HCT116 (cell line): Measurements from ENCODE around the gene C15orf62. TPM values are rescaled to one million over a fixed set of nuclear protein-coding genes. Genes with fewer than 3 reads are reported as not detected.
A peak's percentile ranks its signal among the peaks of the same experiment; 100 is the strongest.

Experiments used
- ATAC-seq: fragments of 200-7000 bp; cut with Tn5 transposase; 2 replicates; pipeline ENCODE4 v1.9.1; 2020; ENCODE audit warnings: mild to moderate bottlenecking, moderate library complexity
- BruUV-seq: library from RNA; stranded (reverse); fragments of 400-500 nt; replicated peaks from 2 replicates; lab custom pipeline; 2021; lab: Mats Ljungman, UMichigan
- CTCF ChIA-PET: fragments of 300-600 bp; sonication (Branson Sonifier 250); formaldehyde crosslinking; loops from one replicate; lab custom pipeline; 2021; ENCODE audit warnings: antibody characterized with exemption; lab: Charles Lee
- POLR2A ChIA-PET: fragments of 300-600, 350-600 bp; sonication (Branson Sonifier 250); formaldehyde crosslinking; loops from one replicate; lab custom pipeline; 2021; ENCODE audit warnings: antibody characterized with exemption; lab: Charles Lee
- RAD21 ChIA-PET, 2 experiments: fragments of 300-600 bp; sonication (Branson Sonifier 250); formaldehyde crosslinking; loops; one replicate each; lab custom pipeline; 2023; ENCODE audit warnings: low total read pairs in 2 of 2; ENCODE audit not compliant: uncharacterized antibody in 2 of 2, unreplicated experiment in 2 of 2, low non-redundant PET in 1 of 2; lab: Charles Lee
- DNase-seq: peaks from one replicate; pipeline ENCODE4 v3.0.0-alpha.2; 2010; ENCODE audit warnings: low read depth, low spot score
- H2AFZ ChIP-seq: fragments of 200-600 bp; shearing (Covaris generic), sonication (generic); 2 replicates; pipeline ENCODE4 v1.6.1; 2017; ENCODE audit warnings: low read depth, mixed run types, mixed read lengths, antibody characterized with exemption, low read length; ENCODE audit not compliant: poor library complexity, severe bottlenecking
- H3K27ac ChIP-seq: 2 replicates; pipeline ENCODE4 v1.5.1; 2012; ENCODE audit warnings: low read depth, low read length
- H3K27me3 ChIP-seq: fragments of 200-600 bp; sonication (generic); 2 replicates; pipeline ENCODE4 v1.6.1; 2016; ENCODE audit warnings: mixed run types, low read length, mixed read lengths; ENCODE audit not compliant: insufficient read depth
- H3K36me3 ChIP-seq, 2 experiments: fragments of 200-500 bp in 1 of 2; fragments of 200-600 bp in 1 of 2; sonication (Bioruptor generic) in 1 of 2; sonication (generic) in 1 of 2; 2 replicates each; pipeline versions ENCODE4 v1.5.1 to v1.6.1; 2014 to 2016; ENCODE audit warnings: low read length in 2 of 2, inconsistent platforms in 1 of 2, mixed read lengths in 1 of 2, mixed run types in 1 of 2; ENCODE audit not compliant: insufficient read depth in 2 of 2, control insufficient read depth in 1 of 2
- H3K4me1 ChIP-seq, 2 experiments: fragments of 200-600 bp in 1 of 2; sonication (generic) in 1 of 2; 2 replicates each; pipeline versions ENCODE4 v1.5.1 to v1.6.1; 2012 to 2017; ENCODE audit warnings: low read length in 2 of 2, inconsistent platforms in 1 of 2, mild to moderate bottlenecking in 1 of 2, mixed read lengths in 1 of 2, mixed run types in 1 of 2, moderate library complexity in 1 of 2; ENCODE audit not compliant: insufficient read depth in 2 of 2, control insufficient read depth in 1 of 2
- H3K4me2 ChIP-seq: fragments of 200-600 bp; sonication (generic); 2 replicates; pipeline ENCODE4 v1.6.1; 2017; ENCODE audit warnings: mixed run types, low read length, mixed read lengths
- H3K4me3 ChIP-seq, 2 experiments: fragments of 200-600 bp in 1 of 2; sonication (generic) in 1 of 2; replicated peaks in 1 of 2; 2 replicates each; pipeline ENCODE4 v1.5.1; 2011 to 2016; ENCODE audit warnings: low read length in 2 of 2, control low read depth in 1 of 2, low read depth in 1 of 2, mild to moderate bottlenecking in 1 of 2, mixed read lengths in 1 of 2, mixed run types in 1 of 2
- H3K79me2 ChIP-seq: fragments of 200-600 bp; sonication (generic); 2 replicates; pipeline ENCODE4 v1.6.1; 2017; ENCODE audit warnings: mild to moderate bottlenecking, mixed run types, low read length, moderate library complexity, mixed read lengths; ENCODE audit not compliant: insufficient read depth
- H3K9ac ChIP-seq: fragments of 200-600 bp; sonication (generic); 2 replicates; pipeline ENCODE4 v1.6.1; 2016; ENCODE audit warnings: low read length, mixed read lengths
- H3K9me2 ChIP-seq: fragments of 200-600 bp; sonication (generic), shearing (Covaris generic); 2 replicates; pipeline ENCODE4 v1.6.1; 2017; ENCODE audit warnings: mixed run types, mild to moderate bottlenecking, moderate library complexity; ENCODE audit not compliant: insufficient read depth
- H3K9me3 ChIP-seq, 2 experiments: fragments of 200-500 bp in 1 of 2; fragments of 200-600 bp in 1 of 2; sonication (Bioruptor generic) in 1 of 2; sonication (generic) in 1 of 2; 2 replicates each; pipeline ENCODE4 v1.6.1; 2014 to 2017; ENCODE audit warnings: low read length in 2 of 2, mixed read lengths in 2 of 2, inconsistent platforms in 1 of 2, low read depth in 1 of 2, mild to moderate bottlenecking in 1 of 2, mixed run types in 1 of 2, moderate library complexity in 1 of 2; ENCODE audit not compliant: control insufficient read depth in 1 of 2, insufficient read depth in 1 of 2
- H4K20me1 ChIP-seq: fragments of 200-600 bp; sonication (generic), shearing (Covaris generic); 2 replicates; pipeline ENCODE4 v1.6.1; 2017; ENCODE audit warnings: mixed run types, mild to moderate bottlenecking, moderate library complexity; ENCODE audit not compliant: insufficient read depth
- ATF3 ChIP-seq: IDR thresholded peaks from 2 replicates; pipeline ENCODE4 v1.6.1; 2012
- CEBPB ChIP-seq: IDR thresholded peaks from 2 replicates; pipeline ENCODE4 v1.6.1; 2012; ENCODE audit warnings: low read depth
- CTCF ChIP-seq, 3 experiments: fragments of 200-600 bp in 1 of 3; sonication (generic) in 1 of 3; IDR thresholded peaks in 2 of 3; conservative IDR thresholded peaks in 1 of 3; 2 replicates each; pipeline ENCODE4 v1.5.1; 2012 to 2017; ENCODE audit warnings: low read depth in 2 of 3, low read length in 2 of 3, antibody characterized with exemption in 1 of 3, borderline replicate concordance in 1 of 3, control low read depth in 1 of 3, mild to moderate bottlenecking in 1 of 3, mixed read lengths in 1 of 3, mixed run types in 1 of 3, moderate library complexity in 1 of 3; ENCODE audit not compliant: insufficient read depth in 1 of 3
- EGR1 ChIP-seq: IDR thresholded peaks from 2 replicates; pipeline ENCODE4 v1.6.1; 2012; ENCODE audit warnings: low read depth
- ELF1 ChIP-seq: IDR thresholded peaks from 2 replicates; pipeline ENCODE4 v1.6.1; 2012; ENCODE audit warnings: low read depth, borderline replicate concordance
- EZH2 ChIP-seq: fragments of 200-600 bp; sonication (generic); IDR thresholded peaks from 2 replicates; pipeline ENCODE4 v1.6.1; 2017; ENCODE audit warnings: antibody characterized with exemption, mixed run types
- FOSL1 ChIP-seq: IDR thresholded peaks from 2 replicates; pipeline ENCODE4 v1.6.1; 2012; ENCODE audit warnings: low read depth
- JUND ChIP-seq: IDR thresholded peaks from 2 replicates; pipeline ENCODE4 v1.6.1; 2012
- POLR2AphosphoS5 ChIP-seq: IDR thresholded peaks from 2 replicates; pipeline ENCODE4 v1.6.1; 2011; ENCODE audit warnings: mild to moderate bottlenecking, low read depth, low read length, moderate library complexity
- RAD21 ChIP-seq: IDR thresholded peaks from 2 replicates; pipeline ENCODE4 v1.6.1; 2012; ENCODE audit warnings: low read depth, mild to moderate bottlenecking
- SIN3A ChIP-seq: IDR thresholded peaks from 2 replicates; pipeline ENCODE4 v1.6.1; 2012; ENCODE audit warnings: low read depth
- SP1 ChIP-seq: IDR thresholded peaks from 2 replicates; pipeline ENCODE4 v1.6.1; 2012; ENCODE audit warnings: low read depth
- SRF ChIP-seq: IDR thresholded peaks from 2 replicates; pipeline ENCODE4 v1.6.1; 2012; ENCODE audit warnings: low read depth
- TCF7L2 ChIP-seq: IDR thresholded peaks from 2 replicates; pipeline ENCODE4 v1.7.0; 2011; ENCODE audit warnings: borderline replicate concordance, inconsistent platforms; ENCODE audit not compliant: insufficient read depth, insufficient read length; ENCODE audit errors: extremely low read depth
- YY1 ChIP-seq: IDR thresholded peaks from 2 replicates; pipeline ENCODE4 v1.6.1; 2011; ENCODE audit warnings: low read length, low read depth, moderate library complexity, mild to moderate bottlenecking; ENCODE audit not compliant: insufficient replicate concordance; ENCODE audit errors: extremely low read depth
- ZNF274 ChIP-seq: fragments of 200-500 bp; sonication (Bioruptor generic); IDR thresholded peaks from 2 replicates; pipeline ENCODE4 v1.6.1; 2014; ENCODE audit warnings: mild to moderate bottlenecking, low read depth, low read length, inconsistent platforms
- intact Hi-C: fragments of 100-400 bp; cut with micrococcal nuclease; formaldehyde crosslinking; loops from 2 replicates; pipeline ENCODE4 v1.10.0; 2022
- total RNA-seq: library from RNA; stranded (reverse); gene quantifications from one replicate; pipeline ENCODE4 v1.2.1, GENCODE V29; 2021; ENCODE audit not compliant: unreplicated experiment
- TF ChIP-seq, protein P1 (sequence below): IDR thresholded peaks from 2 replicates; pipeline ENCODE4 v1.6.1; 2012; ENCODE audit warnings: low read depth

C15orf62 gene
- total RNA-seq, 1 experiment from 2014 or later = 0.10 TPM

DNA sequence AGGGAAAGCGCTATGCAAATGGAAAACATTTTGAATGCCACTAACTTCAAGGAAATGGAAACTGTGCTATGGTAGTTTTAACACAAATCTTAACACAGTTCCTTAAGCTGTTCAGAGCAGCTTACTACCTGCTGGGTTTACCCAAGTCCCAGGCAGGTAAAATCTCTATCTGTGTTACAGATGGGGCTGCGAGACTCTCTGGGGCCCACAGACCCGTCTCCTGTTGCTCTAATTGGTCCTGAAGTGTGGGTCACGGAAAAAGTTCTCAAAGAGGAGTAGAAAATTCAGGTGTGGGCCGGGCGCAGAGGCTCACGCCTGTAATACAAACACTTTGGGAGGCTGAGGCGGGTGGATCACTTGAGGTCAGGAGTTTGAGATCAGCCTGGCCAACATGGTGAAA, 20.2 kb downstream of the C15orf62 start:
- H2AFZ ChIP-seq = no peak overlapping the region
- H3K27ac ChIP-seq = no peak overlapping the region
- H3K4me2 ChIP-seq = peak overlapping the region; percentile 31; the same call in 1 of the 2 replicates
- ATAC-seq (no peak), DNase-seq (no peak)
- H3K9ac ChIP-seq = no peak overlapping the region
- BruUV-seq = no TSS peak
- H3K27me3 ChIP-seq = no peaks in the 10 kb centered on the region
- H3K4me1 ChIP-seq = peaks cover 93 to 98% of the 10 kb centered on the region in 2 experiments
- RAD21 ChIA-PET = no interaction called here
- intact Hi-C loops = loop anchor here (10.0 kb wide), 1 partner anchor 195 kb away; the partner anchor contains the start of gene KNL1
- no peaks in the 10 kb centered on the region for H3K36me3 ChIP-seq
- H4K20me1 ChIP-seq = peaks cover 12% of the 10 kb centered on the region; the same call in 1 of the 2 replicates
- no peak overlapping the region for H3K4me3 ChIP-seq
- TF ChIP-seq POLR2AphosphoS5 = no peak
- TF ChIP-seq CTCF (IDR thresholded peaks at IDR 0.05 in 2 of 3, conservative IDR thresholded peaks at IDR 0.05 in 1 of 3; ENCODE audit: borderline replicate concordance in 1 of 3, insufficient read depth in 1 of 3, low read depth in 2 of 3, low read length in 2 of 3) = no peak
- TF ChIP-seq SIN3A = no peak
- no peak for TF ChIP-seq RAD21
- TF ChIP-seq ELF1 = no peak
- no peak for TF ChIP-seq TCF7L2
- no peak for TF ChIP-seq FOSL1
- no peak for TF ChIP-seq ZNF274
- no peak for TF ChIP-seq ATF3
- no peak for TF ChIP-seq EGR1
- TF ChIP-seq SRF = no peak
- TF ChIP-seq EZH2 = no peak
- TF ChIP-seq SP1 = no peak
- no peak for TF ChIP-seq YY1
- TF ChIP-seq, protein P1, sequence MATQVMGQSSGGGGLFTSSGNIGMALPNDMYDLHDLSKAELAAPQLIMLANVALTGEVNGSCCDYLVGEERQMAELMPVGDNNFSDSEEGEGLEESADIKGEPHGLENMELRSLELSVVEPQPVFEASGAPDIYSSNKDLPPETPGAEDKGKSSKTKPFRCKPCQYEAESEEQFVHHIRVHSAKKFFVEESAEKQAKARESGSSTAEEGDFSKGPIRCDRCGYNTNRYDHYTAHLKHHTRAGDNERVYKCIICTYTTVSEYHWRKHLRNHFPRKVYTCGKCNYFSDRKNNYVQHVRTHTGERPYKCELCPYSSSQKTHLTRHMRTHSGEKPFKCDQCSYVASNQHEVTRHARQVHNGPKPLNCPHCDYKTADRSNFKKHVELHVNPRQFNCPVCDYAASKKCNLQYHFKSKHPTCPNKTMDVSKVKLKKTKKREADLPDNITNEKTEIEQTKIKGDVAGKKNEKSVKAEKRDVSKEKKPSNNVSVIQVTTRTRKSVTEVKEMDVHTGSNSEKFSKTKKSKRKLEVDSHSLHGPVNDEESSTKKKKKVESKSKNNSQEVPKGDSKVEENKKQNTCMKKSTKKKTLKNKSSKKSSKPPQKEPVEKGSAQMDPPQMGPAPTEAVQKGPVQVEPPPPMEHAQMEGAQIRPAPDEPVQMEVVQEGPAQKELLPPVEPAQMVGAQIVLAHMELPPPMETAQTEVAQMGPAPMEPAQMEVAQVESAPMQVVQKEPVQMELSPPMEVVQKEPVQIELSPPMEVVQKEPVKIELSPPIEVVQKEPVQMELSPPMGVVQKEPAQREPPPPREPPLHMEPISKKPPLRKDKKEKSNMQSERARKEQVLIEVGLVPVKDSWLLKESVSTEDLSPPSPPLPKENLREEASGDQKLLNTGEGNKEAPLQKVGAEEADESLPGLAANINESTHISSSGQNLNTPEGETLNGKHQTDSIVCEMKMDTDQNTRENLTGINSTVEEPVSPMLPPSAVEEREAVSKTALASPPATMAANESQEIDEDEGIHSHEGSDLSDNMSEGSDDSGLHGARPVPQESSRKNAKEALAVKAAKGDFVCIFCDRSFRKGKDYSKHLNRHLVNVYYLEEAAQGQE = no peak
- TF ChIP-seq JUND = no peak
- no peak for TF ChIP-seq CEBPB
- peaks cover 44% of the 10 kb centered on the region for H3K79me2 ChIP-seq
- no peaks in the 10 kb centered on the region for H3K9me2 ChIP-seq
- CTCF ChIA-PET = interaction anchor here (1.3 kb wide), 1 partner anchor 104 kb away, joined by 3 read pairs; no protein-coding TSS in a partner anchor
- POLR2A ChIA-PET = interaction anchor here (0.7 kb wide), 1 partner anchor 31 kb away, joined by 13 read pairs; no protein-coding TSS in a partner anchor
- H3K9me3 ChIP-seq = no peaks in the 10 kb centered on the region
